Mesangial cell (primary cell): ENCODE results near the gene STRBP. TPM values are rescaled to one million over a fixed set of nuclear protein-coding genes. Genes with fewer than 3 reads are reported as not detected.

Experiments
- total RNA-seq: library from RNA; depleted of rRNA; stranded (reverse); fragments of >200 nt; gene quantifications from 2 replicates; pipeline ENCODE4 v1.2.3, GENCODE V29; 2015

The STRBP gene
- total RNA-seq, result 7.9 and 9.8 TPM in 2 replicates

DNA sequence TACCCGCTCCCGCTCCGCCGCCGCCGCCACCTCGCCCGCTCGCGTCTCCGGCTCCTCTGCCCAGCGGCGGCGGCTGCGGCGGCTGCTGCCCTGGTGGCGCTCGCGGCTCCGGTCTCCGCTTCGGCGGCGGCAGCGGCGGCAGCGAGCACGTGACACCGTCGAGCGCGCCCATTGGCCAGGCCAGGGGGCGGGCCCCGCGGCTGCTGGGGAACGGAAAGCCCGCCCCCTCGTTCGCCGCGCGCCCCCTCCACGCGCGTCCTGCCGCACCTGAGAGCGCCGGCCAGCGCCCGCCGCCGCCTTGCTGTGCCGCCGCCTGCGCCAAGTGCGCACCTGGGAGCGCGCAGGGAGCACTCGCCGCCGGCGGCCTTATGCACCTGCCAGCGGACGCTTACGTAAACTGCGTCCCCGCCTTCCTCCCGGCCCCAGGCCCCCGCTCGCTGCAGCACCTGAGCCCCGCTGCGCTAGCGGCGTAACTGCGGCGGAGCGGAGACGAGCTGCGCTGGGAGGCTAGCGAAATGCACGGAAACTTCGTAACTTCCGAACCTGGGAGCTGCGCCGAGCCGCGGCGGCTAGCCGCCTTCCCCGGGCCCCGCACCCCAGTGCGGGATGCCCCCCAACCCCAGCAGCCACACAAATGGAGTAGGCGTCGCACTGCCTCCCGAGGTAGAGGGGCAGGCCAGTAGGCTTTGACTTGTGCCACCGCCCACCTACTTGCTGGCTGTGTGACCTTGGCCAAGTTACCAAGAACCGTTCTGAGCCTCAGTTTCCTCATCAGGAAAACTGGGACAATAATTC lies at the start of gene STRBP:
TSS of gene STRBP (minus strand) at position 122 of the 795 bp plus-strand sequence. CDS start 84,452 bp downstream, outside the sequence.

Other genes with a start within 250 kb of the STRBP start
- gene GPR21, start 234.9 kb downstream of the STRBP start, total RNA-seq, result not detected in 2 replicates
- gene CRB2, start 87.6 kb upstream of the STRBP start, total RNA-seq, result 3.3 and 94.2 TPM in 2 replicates